HL-60/S4 (cell line): ENCODE data around the gene LMBRD1.

ENCODE experiments used
- in situ Hi-C: fragments of 300-500 bp; cut with MboI; formaldehyde crosslinking; loops from 2 replicates; pipeline ENCODE4 v1.14.3; 2022; ENCODE audit warnings: low sequenced_read_pairs

LMBRD1 gene

DNA sequence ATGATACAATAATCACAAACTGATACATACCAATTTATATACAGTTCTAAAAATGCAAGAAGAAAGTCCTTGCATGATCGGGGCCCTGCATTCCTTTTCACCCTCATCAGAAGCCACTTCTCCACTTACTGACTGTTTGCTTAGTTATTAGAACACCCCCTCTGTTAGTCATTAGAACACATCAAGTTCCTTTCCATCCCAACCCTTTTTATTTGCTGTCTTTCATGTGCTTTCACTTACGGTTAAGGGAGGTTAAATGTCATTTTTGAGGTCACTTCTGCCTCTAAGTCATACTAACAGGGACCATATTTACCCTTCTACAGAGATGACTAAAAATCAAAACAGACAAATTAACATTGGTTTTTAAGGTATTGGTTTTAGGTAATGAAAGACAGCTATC, 149.1 kb downstream of the LMBRD1 start:
- in situ Hi-C loops: no loop called here

DNA sequence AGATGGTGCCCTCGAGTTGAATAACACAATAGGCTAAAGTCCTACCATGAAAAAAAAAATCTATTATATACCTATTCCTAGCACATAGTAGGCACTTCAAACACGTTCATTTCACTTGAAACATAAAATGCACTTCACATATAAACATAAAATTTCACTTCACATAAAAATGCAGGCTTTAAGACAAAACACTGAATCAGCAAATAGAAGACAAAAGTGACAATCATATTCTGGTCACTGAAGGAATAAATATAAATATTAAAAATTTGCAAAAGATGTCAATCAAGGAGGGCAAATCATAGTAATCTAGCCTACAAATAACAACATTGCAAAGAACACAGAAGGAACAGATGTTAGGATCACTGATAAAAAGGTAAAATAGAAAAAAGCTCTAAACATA, 153.1 kb downstream of the LMBRD1 start:
- in situ Hi-C loops: no loop called here

DNA sequence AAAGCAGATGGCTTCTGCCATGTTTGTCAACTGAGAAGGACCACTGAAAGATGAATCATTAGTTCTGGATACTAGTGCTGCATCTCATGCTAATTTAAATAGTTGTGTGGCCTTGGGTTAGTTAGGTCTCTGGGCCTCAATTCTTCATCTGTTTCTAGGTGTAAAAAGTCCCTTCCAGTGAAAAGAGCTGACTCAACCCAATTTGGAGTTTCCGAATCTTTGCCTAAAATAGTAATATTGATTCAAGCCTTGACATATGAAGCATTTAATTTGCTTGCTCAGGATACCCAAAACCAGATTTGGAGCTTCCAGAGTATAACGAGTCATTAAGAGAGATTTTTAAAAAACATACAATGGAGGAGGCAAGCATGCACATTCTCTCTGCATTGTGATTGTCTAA, 163.9 kb downstream of the LMBRD1 start:
- in situ Hi-C loops: no loop called here

DNA sequence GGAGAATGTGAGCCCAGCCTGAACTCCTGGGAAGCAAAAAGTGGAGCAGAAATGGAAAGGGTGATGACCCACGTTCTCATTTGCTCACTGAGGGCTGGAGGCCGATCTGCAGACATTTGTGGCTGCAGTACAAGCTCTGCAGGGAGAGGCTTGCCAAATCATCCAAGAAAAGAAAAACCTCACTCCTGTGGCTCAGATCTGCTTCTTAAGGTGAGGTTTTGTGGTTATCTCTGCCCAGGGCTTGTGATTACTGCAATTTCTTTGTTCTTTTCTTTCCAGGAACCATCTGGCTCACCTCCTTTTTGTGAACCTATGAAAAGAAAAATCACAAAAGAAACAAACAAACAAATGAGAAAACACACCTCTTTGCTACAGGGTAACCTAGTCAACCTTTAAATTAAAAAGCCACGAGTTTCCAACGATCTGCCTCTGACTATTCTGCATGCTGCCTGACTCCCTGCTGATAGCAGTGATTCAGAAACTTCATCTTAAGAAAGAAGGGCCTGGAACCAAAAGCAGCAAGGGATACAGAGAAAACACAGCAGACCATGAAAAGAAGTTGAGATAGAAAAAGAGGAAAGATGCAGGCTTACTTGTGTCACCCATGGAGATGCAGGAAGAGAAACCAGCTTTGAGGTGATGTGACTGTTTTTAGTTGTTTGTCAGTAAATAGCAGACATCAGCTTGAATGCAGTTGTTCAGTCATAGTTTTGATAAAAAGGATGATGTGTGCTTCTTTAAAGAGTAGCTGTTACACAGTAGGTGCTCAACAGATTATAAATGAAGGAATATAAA, 165.1 kb downstream of the LMBRD1 start:
- in situ Hi-C loops: no loop called here

DNA sequence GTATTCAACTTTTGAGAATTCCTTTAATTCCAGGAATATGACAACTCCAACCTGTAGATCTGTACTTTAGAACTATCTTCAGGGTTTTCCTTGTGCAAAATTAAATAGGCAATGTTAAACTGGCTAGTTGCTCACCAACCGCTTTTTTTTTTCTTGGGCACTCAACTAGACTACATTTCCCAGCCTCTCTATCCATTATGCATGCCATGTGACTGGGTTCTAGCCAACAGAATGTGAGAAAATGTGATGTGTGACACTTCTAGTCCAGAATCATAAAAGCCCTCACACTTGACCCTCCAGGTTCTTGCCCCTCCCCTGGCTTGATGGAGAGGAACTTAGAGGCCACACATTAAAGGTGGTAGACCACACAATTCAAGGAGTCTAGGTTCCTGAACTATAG, 166.0 kb downstream of the LMBRD1 start:
- in situ Hi-C loops: no loop called here

DNA sequence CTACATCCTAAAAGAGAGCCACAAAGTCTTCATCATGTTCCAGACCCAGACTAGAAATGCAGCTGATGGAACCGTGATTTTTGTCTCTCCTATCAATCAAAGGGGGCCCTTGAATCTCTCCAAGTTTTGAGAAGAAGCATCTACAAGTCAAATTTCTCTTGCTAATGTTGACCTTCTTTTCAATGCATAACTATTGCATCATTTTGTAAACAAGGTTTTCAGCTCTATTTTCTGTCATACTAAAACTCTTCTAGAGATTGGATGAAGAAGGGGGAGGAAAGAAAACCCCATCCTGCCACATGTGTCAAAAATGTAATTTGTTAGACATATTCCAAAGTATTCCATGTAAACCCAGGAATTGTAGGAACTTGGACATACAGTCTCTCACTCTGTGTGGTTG, 169.2 kb downstream of the LMBRD1 start:
- in situ Hi-C loops: no loop called here

DNA sequence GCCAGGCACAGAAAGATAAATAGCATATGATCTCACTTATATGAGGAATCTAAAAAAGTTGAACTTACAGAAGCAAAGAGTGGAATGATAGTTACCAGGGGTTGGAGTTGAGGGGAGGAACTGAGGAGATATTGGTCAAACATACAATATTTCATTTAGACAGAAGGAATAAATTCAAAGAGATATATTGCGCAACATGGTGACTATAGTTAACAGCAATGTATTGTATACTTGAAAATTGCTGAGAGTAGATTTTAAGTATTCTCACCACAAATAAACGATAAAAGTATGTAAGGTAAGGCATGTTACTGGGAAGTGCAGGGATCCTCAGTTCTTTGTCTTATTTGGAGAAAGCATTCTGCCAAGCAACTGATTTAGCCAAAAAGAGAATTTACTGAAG, 171.9 kb downstream of the LMBRD1 start:
- in situ Hi-C loops: no loop called here
